Brain microvascular endothelial cell (primary cell): ENCODE data around the gene FBXL17.

ENCODE experiments used
- DNase-seq: peaks from one replicate; pipeline ENCODE4 v3.0.0-alpha.2; 2020
- H3K27ac ChIP-seq: fragments of 250-450 bp; sonication (Bioruptor Pico); 2 replicates; pipeline ENCODE4 v1.5.1; 2020; ENCODE audit warnings: mild to moderate bottlenecking, moderate library complexity
- H3K27me3 ChIP-seq: fragments of 250-450 bp; sonication (Bioruptor Pico); replicated peaks from 2 replicates; pipeline ENCODE4 v1.5.1; 2020; ENCODE audit warnings: mild to moderate bottlenecking
- H3K36me3 ChIP-seq: fragments of 250-450 bp; sonication (Bioruptor Pico); replicated peaks from 2 replicates; pipeline ENCODE4 v1.5.1; 2020; ENCODE audit warnings: mild to moderate bottlenecking
- H3K4me3 ChIP-seq: 2 replicates; pipeline ENCODE4 v1.5.1; 2011; ENCODE audit warnings: low read depth, mild to moderate bottlenecking, control low read depth, low read length, moderate library complexity
- CTCF ChIP-seq: IDR thresholded peaks from 2 replicates; pipeline ENCODE4 v1.5.1; 2011; ENCODE audit warnings: low read depth, mild to moderate bottlenecking, moderate library complexity, low read length, control low read depth, inconsistent platforms; ENCODE audit errors: missing control alignments
- in situ Hi-C: cut with HindIII; loops from 2 replicates; pipeline ENCODE4 v1.10.0; 2017; ENCODE audit warnings: low sequenced_read_pairs, low pct_ligation_motif_present

Gene FBXL17

GRCh38 chr5:107949688-107950341, 432.1 kb downstream of the FBXL17 start:
- no peaks in the 10 kb centered on the region for H3K27me3 ChIP-seq
- no peaks in the 10 kb centered on the region for H3K36me3 ChIP-seq
- H3K27ac ChIP-seq: no peak overlapping the region
- in situ Hi-C loops: no loop called here
- no peak for DNase-seq
- H3K4me3 ChIP-seq: no peak overlapping the region
- no peak for TF ChIP-seq CTCF

GRCh38 chr5:107948377-107948776, 433.5 kb downstream of the FBXL17 start:
- Histone ChIP-seq H3K36me3 (no peaks in the 10 kb centered on the region), H3K27me3 (no peaks in the 10 kb centered on the region), H3K4me3 (no peak overlapping the region), H3K27ac (no peak overlapping the region)
- TF ChIP-seq CTCF: no peak
- in situ Hi-C loops: no loop called here
- DNase-seq: no peak

GRCh38 chr5:107945061-107945460, 436.8 kb downstream of the FBXL17 start:
- H3K4me3 ChIP-seq: no peak overlapping the region
- in situ Hi-C loops: no loop called here
- no peak for DNase-seq
- H3K36me3 ChIP-seq: no peaks in the 10 kb centered on the region
- no peak overlapping the region for H3K27ac ChIP-seq
- no peak for TF ChIP-seq CTCF
- H3K27me3 ChIP-seq: no peaks in the 10 kb centered on the region

- H3K4me3 ChIP-seq: no peak overlapping the region
- no peak overlapping the region for H3K27ac ChIP-seq
- in situ Hi-C loops: no loop called here
- TF ChIP-seq CTCF: no peak
- no peak for DNase-seq
- no peaks in the 10 kb centered on the region for H3K36me3 ChIP-seq
- H3K27me3 ChIP-seq: no peaks in the 10 kb centered on the region
Measured at GRCh38 chr5:107943923-107944322, 438.0 kb downstream of the FBXL17 start.

- Histone ChIP-seq H3K27me3 (no peaks in the 10 kb centered on the region), H3K27ac (no peak overlapping the region), H3K4me3 (no peak overlapping the region), H3K36me3 (no peaks in the 10 kb centered on the region)
- TF ChIP-seq CTCF: no peak
- DNase-seq: no peak
- in situ Hi-C loops: no loop called here
Measured at GRCh38 chr5:107941036-107941435, 440.9 kb downstream of the FBXL17 start.

- no peaks in the 10 kb centered on the region for H3K36me3 ChIP-seq
- no peak for DNase-seq
- no peak for TF ChIP-seq CTCF
- in situ Hi-C loops: no loop called here
- no peak overlapping the region for H3K27ac ChIP-seq
- H3K4me3 ChIP-seq: no peak overlapping the region
- H3K27me3 ChIP-seq: no peaks in the 10 kb centered on the region
Measured at GRCh38 chr5:107937651-107938355, 444.1 kb downstream of the FBXL17 start.
